HG02763 (cell line): ENCODE data around the gene SLIT3.

Experiments used
- ATAC-seq: cut with Tn5 transposase; IDR thresholded peaks from one replicate; pipeline ENCODE4 v1.9.1; 2021; ENCODE audit warnings: mild to moderate bottlenecking, moderate library complexity; ENCODE audit not compliant: unreplicated experiment

The SLIT3 gene

GRCh38 chr5:169272111-169272510 lies 28.8 kb downstream of the SLIT3 start:
- ATAC-seq, result no peak

GRCh38 chr5:169270827-169271226 lies 30.1 kb downstream of the SLIT3 start:
- ATAC-seq, result no peak

GRCh38 chr5:169268019-169268418 lies 32.9 kb downstream of the SLIT3 start:
- no peak for ATAC-seq

GRCh38 chr5:169265888-169266287 lies 35.1 kb downstream of the SLIT3 start:
- no peak for ATAC-seq

GRCh38 chr5:169263591-169263990 lies 37.3 kb downstream of the SLIT3 start:
- ATAC-seq, result no peak

GRCh38 chr5:169260896-169261569 lies 39.9 kb downstream of the SLIT3 start:
- ATAC-seq, result no peak

- ATAC-seq, result no peak
These were observed 42.5 kb downstream of the SLIT3 start for GRCh38 chr5:169258372-169259000.

GRCh38 chr5:169256191-169256590 lies 44.7 kb downstream of the SLIT3 start:
- no peak for ATAC-seq

GRCh38 chr5:169253071-169253470 lies 47.9 kb downstream of the SLIT3 start:
- no peak for ATAC-seq

- ATAC-seq, result no peak
These were observed 49.4 kb downstream of the SLIT3 start for GRCh38 chr5:169251333-169252084.

GRCh38 chr5:169250887-169251286 lies 50.1 kb downstream of the SLIT3 start:
- ATAC-seq, result no peak

GRCh38 chr5:169248996-169249395 lies 51.9 kb downstream of the SLIT3 start:
- no peak for ATAC-seq

GRCh38 chr5:169248550-169248949 lies 52.4 kb downstream of the SLIT3 start:
- no peak for ATAC-seq

- no peak for ATAC-seq
These were observed 56.1 kb downstream of the SLIT3 start for GRCh38 chr5:169244812-169245211.

GRCh38 chr5:169243651-169244422 lies 57.1 kb downstream of the SLIT3 start:
- ATAC-seq, result no peak

- no peak for ATAC-seq
These were observed 58.1 kb downstream of the SLIT3 start for GRCh38 chr5:169242849-169243186.

- ATAC-seq, result no peak
These were observed 58.6 kb downstream of the SLIT3 start for GRCh38 chr5:169242175-169242848.

- ATAC-seq, result no peak
These were observed 71.5 kb downstream of the SLIT3 start for GRCh38 chr5:169229342-169229892.

GRCh38 chr5:169226895-169227294 lies 74.0 kb downstream of the SLIT3 start:
- ATAC-seq, result no peak

- no peak for ATAC-seq
These were observed 75.0 kb downstream of the SLIT3 start for GRCh38 chr5:169225830-169226356.
